ENCODE data around the gene STAT5A.

STAT5A gene

DNA sequence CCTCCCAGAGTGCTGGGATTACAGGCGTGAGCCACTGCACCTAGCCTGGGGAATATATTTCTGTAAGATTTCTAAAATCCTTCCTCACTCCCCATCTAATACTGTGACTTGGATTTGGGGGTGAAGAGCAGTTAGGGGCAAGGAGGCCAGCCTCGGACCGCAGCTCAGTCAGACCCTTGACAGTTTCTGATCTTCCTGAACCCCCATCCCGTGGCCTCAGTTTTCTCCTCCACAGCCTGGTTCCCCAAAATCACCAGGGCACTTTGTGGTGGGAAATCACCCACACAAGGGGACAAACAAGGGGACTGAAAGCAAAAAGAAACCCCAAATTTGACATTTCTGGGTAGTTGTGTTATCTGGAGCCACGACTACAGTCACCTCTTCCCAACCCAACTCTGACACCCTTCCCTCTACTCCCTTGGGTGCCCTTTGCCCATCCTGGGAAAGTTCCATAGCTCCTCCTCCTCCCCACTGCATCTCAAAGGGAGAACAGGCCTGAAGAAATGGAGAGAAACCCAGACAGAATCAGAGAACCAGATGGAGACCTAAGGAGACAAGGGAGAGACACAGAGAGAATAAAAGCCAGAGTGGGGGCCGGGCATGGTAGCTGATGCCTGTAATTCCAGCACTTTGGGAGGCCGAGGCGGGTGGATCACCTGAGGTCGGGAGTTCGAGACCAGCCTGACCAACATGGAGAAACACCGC, 2.8 kb upstream of the STAT5A start:
- TF ChIP-seq POLR2AphosphoS5 (IDR thresholded peaks at IDR 0.05; ENCODE audit: low read depth, low read length): no peak
- TF ChIP-seq SIN3A (IDR thresholded peaks at IDR 0.05; ENCODE audit: borderline replicate concordance, insufficient read depth, low read length): no peak
- TF ChIP-seq TAF1 (IDR thresholded peaks at IDR 0.05; ENCODE audit: borderline replicate concordance, insufficient read depth, low read length): no peak
- no peak for TF ChIP-seq FOXP2 (optimal IDR thresholded peaks at IDR 0.05; ENCODE audit: borderline replicate concordance, extremely low read depth, extremely low read length, insufficient read depth)
- TF ChIP-seq REST (IDR thresholded peaks at IDR 0.05; ENCODE audit: insufficient read depth in 1 of 2, low read depth in 2 of 2, low read length in 2 of 2): no peak

GRCh38 chr17:42286411-42287221, 1.7 kb upstream of the STAT5A start:
- TF ChIP-seq FOXP2 (optimal IDR thresholded peaks at IDR 0.05; ENCODE audit: borderline replicate concordance, extremely low read depth, extremely low read length, insufficient read depth) (no peak), SIN3A (IDR thresholded peaks at IDR 0.05; ENCODE audit: borderline replicate concordance, insufficient read depth, low read length) (no peak), TAF1 (IDR thresholded peaks at IDR 0.05; ENCODE audit: borderline replicate concordance, insufficient read depth, low read length) (no peak), REST (IDR thresholded peaks at IDR 0.05; ENCODE audit: insufficient read depth in 1 of 2, low read depth in 2 of 2, low read length in 2 of 2) (no peak), POLR2AphosphoS5 (IDR thresholded peaks at IDR 0.05; ENCODE audit: low read depth, low read length) (no peak)

GRCh38 chr17:42287305-42287976, 857 bp upstream of the STAT5A start:
- TF ChIP-seq FOXP2 (optimal IDR thresholded peaks at IDR 0.05; ENCODE audit: borderline replicate concordance, extremely low read depth, extremely low read length, insufficient read depth) (no peak), SIN3A (IDR thresholded peaks at IDR 0.05; ENCODE audit: borderline replicate concordance, insufficient read depth, low read length) (no peak), POLR2AphosphoS5 (IDR thresholded peaks at IDR 0.05; ENCODE audit: low read depth, low read length) (no peak), REST (IDR thresholded peaks at IDR 0.05; ENCODE audit: insufficient read depth in 1 of 2, low read depth in 2 of 2, low read length in 2 of 2) (no peak), TAF1 (IDR thresholded peaks at IDR 0.05; ENCODE audit: borderline replicate concordance, insufficient read depth, low read length) (no peak)

GRCh38 chr17:42288803-42289610, 709 bp downstream of the STAT5A start:
- TF ChIP-seq POLR2AphosphoS5 (IDR thresholded peaks at IDR 0.05; ENCODE audit: low read depth, low read length) (no peak), TAF1 (IDR thresholded peaks at IDR 0.05; ENCODE audit: borderline replicate concordance, insufficient read depth, low read length) (no peak), SIN3A (IDR thresholded peaks at IDR 0.05; ENCODE audit: borderline replicate concordance, insufficient read depth, low read length) (no peak), FOXP2 (optimal IDR thresholded peaks at IDR 0.05; ENCODE audit: borderline replicate concordance, extremely low read depth, extremely low read length, insufficient read depth) (no peak)

Data from PFSK-1 (cell line).